ENCODE measurements around the gene PHF14. TPM values are rescaled to one million over a fixed set of nuclear protein-coding genes. Genes with fewer than 3 reads are reported as not detected.

Gene PHF14
- total RNA-seq, 1 experiment from 2014 or later = 50.8 TPM

DNA sequence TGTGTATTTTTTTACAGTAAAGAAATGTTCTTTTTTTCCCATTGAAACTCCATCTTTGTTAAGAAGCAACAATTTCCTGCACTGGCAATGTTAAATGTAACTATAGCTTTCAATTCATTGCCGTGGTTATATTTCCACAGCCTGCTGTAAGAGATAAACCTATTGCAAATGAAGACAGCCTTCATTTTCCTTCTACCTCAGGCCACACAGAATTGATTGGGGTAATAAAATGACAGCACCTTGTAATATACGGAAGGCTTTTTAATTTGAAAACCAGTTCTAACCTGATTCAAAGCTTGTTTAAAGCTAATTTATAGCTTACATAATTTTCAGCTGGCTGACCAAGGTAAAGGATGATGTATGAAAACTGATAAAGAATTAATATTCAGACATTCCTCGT is 161.9 kb downstream of the PHF14 start:
- Histone ChIP-seq H3K18ac (ENCODE audit: insufficient read length, low read depth, low read length) (no peak overlapping the region), H2BK120ac (ENCODE audit: low read depth, low read length, poor library complexity, severe bottlenecking) (no peak overlapping the region), H3K56ac (ENCODE audit: insufficient read length, low read depth, low read length) (no peak overlapping the region), H2AFZ (ENCODE audit: low read length) (no peak overlapping the region), H4K5ac (ENCODE audit: insufficient read length, low read depth, low read length) (no peak overlapping the region), H2BK20ac (ENCODE audit: low read depth, low read length, poor library complexity, severe bottlenecking) (no peak overlapping the region), H3K14ac (ENCODE audit: insufficient read depth, low read length) (no peak overlapping the region), H3K4me2 (ENCODE audit: insufficient read depth, insufficient read length, low read length) (no peak overlapping the region), H3K79me1 (ENCODE audit: insufficient read depth, low read depth, low read length, poor library complexity, severe bottlenecking) (no peaks in the 10 kb centered on the region), H4K20me1 (ENCODE audit: control insufficient read depth, insufficient read depth, insufficient read length) (no peaks in the 10 kb centered on the region), H3K23ac (ENCODE audit: insufficient read length, low read depth, low read length) (no peak overlapping the region), H3T11ph (ENCODE audit: low read length) (no peak overlapping the region), H3K9me3 (ENCODE audit: control insufficient read depth, low read depth, low read length) (no peaks in the 10 kb centered on the region), H4K91ac (ENCODE audit: insufficient read length, low read depth, low read length) (no peak overlapping the region), H3K4ac (ENCODE audit: low read depth, low read length) (no peak overlapping the region), H2AK5ac (ENCODE audit: insufficient read length, low read length) (no peak overlapping the region), H4K8ac (replicated peaks; ENCODE audit: insufficient read length, low read depth, low read length) (no peak overlapping the region), H3K79me2 (ENCODE audit: insufficient read depth, low read length) (no peaks in the 10 kb centered on the region), H3K27ac (ENCODE audit: insufficient read length, low read depth, low read length) (no peak overlapping the region), H2BK5ac (ENCODE audit: insufficient read length, low read length) (no peak overlapping the region), H2BK12ac (ENCODE audit: insufficient read length, low read depth, low read length) (no peak overlapping the region), H3K27me3 (ENCODE audit: insufficient read depth, low read length) (no peaks in the 10 kb centered on the region), H3K9ac (ENCODE audit: extremely low read depth, insufficient read length, low read length) (no peak overlapping the region), H2BK15ac (ENCODE audit: low read depth, low read length) (no peak overlapping the region), H3K23me2 (ENCODE audit: insufficient read length, low read depth, low read length, poor library complexity, severe bottlenecking) (no peaks in the 10 kb centered on the region), H3K4me1 (ENCODE audit: insufficient read depth, low read length) (no peaks in the 10 kb centered on the region)
- no peak overlapping the region for H3K4me3 Mint-ChIP-seq
- no peaks in the 10 kb centered on the region for H3K9me3 Mint-ChIP-seq
- TF ChIP-seq, protein P1, sequence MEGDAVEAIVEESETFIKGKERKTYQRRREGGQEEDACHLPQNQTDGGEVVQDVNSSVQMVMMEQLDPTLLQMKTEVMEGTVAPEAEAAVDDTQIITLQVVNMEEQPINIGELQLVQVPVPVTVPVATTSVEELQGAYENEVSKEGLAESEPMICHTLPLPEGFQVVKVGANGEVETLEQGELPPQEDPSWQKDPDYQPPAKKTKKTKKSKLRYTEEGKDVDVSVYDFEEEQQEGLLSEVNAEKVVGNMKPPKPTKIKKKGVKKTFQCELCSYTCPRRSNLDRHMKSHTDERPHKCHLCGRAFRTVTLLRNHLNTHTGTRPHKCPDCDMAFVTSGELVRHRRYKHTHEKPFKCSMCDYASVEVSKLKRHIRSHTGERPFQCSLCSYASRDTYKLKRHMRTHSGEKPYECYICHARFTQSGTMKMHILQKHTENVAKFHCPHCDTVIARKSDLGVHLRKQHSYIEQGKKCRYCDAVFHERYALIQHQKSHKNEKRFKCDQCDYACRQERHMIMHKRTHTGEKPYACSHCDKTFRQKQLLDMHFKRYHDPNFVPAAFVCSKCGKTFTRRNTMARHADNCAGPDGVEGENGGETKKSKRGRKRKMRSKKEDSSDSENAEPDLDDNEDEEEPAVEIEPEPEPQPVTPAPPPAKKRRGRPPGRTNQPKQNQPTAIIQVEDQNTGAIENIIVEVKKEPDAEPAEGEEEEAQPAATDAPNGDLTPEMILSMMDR (conservative IDR thresholded peaks at IDR 0.05) = no peak
- no CpG with 5 or more reads among the region's 3 CpGs for WGBS (ENCODE audit: extremely low coverage, insufficient read length, low lambda C conversion rate)
- H3K4me1 Mint-ChIP-seq = no peaks in the 10 kb centered on the region
- DNase-seq = no peak
- peaks cover 0 to 3% (median 0%) of the 10 kb centered on the region in 3 experiments; a peak in 2 of 7 replicates for H3K36me3 Mint-ChIP-seq (ENCODE audit: insufficient read depth in 1 of 3, low read depth in 3 of 3)
- H3K27me3 Mint-ChIP-seq (ENCODE audit: low read depth) = no peaks in the 10 kb centered on the region
- H3K27ac Mint-ChIP-seq = no peak overlapping the region

Measured in H9 (cell line).